ENCODE measurements around the gene ZIC3. TPM values are rescaled to one million over a fixed set of nuclear protein-coding genes. Genes with fewer than 3 reads are reported as not detected.

Gene ZIC3
- polyA plus RNA-seq, 2 of the 4 experiments (the other 2 are of a cell fraction) = not detected

GRCh38 chrX:137563681-137564651 lies 2.0 kb upstream of the ZIC3 start:
- Histone ChIP-seq H3K4me1 (no peaks in the 10 kb centered on the region), H3K4me3 (no peak overlapping the region), H3K4me2 (no peak overlapping the region), H3K9me3 (no peaks in the 10 kb centered on the region), H3K27ac (no peak overlapping the region)
- no peak for DNase-seq (ENCODE audit: low read depth in 1 of 2, low spot score in 1 of 2)
- WGBS (ENCODE audit: missing lambda C conversion rate) = 59% methylated on average over 19 of the region's 37 CpGs
- ATAC-seq = no peak
- CTCF ChIA-PET = interaction anchor here (0.9 kb wide), 1 partner anchor 132 kb away, joined by 3 read pairs; no protein-coding TSS in a partner anchor
- POLR2A ChIA-PET = no interaction called here
- TF ChIP-seq HOXB13 (CRISPR knock-in tag; IDR thresholded peaks at IDR 0.05; ENCODE audit: low read depth) = no peak
- TF ChIP-seq ELK1 (IDR thresholded peaks at IDR 0.05; ENCODE audit: low read depth, low read length) = no peak
- no peak for TF ChIP-seq RFX5 (IDR thresholded peaks at IDR 0.05)
- TF ChIP-seq, protein P1, sequence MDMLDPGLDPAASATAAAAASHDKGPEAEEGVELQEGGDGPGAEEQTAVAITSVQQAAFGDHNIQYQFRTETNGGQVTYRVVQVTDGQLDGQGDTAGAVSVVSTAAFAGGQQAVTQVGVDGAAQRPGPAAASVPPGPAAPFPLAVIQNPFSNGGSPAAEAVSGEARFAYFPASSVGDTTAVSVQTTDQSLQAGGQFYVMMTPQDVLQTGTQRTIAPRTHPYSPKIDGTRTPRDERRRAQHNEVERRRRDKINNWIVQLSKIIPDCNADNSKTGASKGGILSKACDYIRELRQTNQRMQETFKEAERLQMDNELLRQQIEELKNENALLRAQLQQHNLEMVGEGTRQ (IDR thresholded peaks at IDR 0.05) = no peak
- TF ChIP-seq BHLHE40 (IDR thresholded peaks at IDR 0.05; ENCODE audit: low read depth, low read length) = no peak
- TF ChIP-seq JUN (IDR thresholded peaks at IDR 0.05) = no peak
- TF ChIP-seq ATOH8 (CRISPR knock-in tag; IDR thresholded peaks at IDR 0.05; ENCODE audit: low read depth) = no peak
- no peak for TF ChIP-seq PHF8 (IDR thresholded peaks at IDR 0.05; ENCODE audit: borderline replicate concordance, low read depth)
- FAIRE-seq = no peak

- WGBS (ENCODE audit: missing lambda C conversion rate) = 52% methylated on average over 34 of the region's 54 CpGs
- H3K27ac ChIP-seq = no peak overlapping the region
- H3K9me3 ChIP-seq = no peaks in the 10 kb centered on the region
- CTCF ChIA-PET = no interaction called here
- POLR2A ChIA-PET = no interaction called here
- H3K4me2 ChIP-seq = no peak overlapping the region
- H3K4me1 ChIP-seq = no peaks in the 10 kb centered on the region
- no peak overlapping the region for H3K4me3 ChIP-seq
- no peak for FAIRE-seq
- no peak for DNase-seq (ENCODE audit: low read depth in 1 of 2, low spot score in 1 of 2)
- TF ChIP-seq ATOH8 (CRISPR knock-in tag; IDR thresholded peaks at IDR 0.05; ENCODE audit: low read depth) = no peak
- no peak for TF ChIP-seq RAD21 (conservative IDR thresholded peaks at IDR 0.05 in 1 of 2, IDR thresholded peaks at IDR 0.05 in 1 of 2)
- TF ChIP-seq TFCP2L1 (CRISPR knock-in tag; IDR thresholded peaks at IDR 0.05) = no peak
- TF ChIP-seq RNF2 (IDR thresholded peaks at IDR 0.05; ENCODE audit: borderline replicate concordance, low read depth) = no peak
- no peak for TF ChIP-seq JUN (IDR thresholded peaks at IDR 0.05)
- TF ChIP-seq, protein P2, sequence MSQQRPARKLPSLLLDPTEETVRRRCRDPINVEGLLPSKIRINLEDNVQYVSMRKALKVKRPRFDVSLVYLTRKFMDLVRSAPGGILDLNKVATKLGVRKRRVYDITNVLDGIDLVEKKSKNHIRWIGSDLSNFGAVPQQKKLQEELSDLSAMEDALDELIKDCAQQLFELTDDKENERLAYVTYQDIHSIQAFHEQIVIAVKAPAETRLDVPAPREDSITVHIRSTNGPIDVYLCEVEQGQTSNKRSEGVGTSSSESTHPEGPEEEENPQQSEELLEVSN (IDR thresholded peaks at IDR 0.05; ENCODE audit: borderline replicate concordance, low read depth) = no peak
- TF ChIP-seq TP53 (CRISPR knock-in tag; IDR thresholded peaks at IDR 0.05) = no peak
- TF ChIP-seq, protein P3, sequence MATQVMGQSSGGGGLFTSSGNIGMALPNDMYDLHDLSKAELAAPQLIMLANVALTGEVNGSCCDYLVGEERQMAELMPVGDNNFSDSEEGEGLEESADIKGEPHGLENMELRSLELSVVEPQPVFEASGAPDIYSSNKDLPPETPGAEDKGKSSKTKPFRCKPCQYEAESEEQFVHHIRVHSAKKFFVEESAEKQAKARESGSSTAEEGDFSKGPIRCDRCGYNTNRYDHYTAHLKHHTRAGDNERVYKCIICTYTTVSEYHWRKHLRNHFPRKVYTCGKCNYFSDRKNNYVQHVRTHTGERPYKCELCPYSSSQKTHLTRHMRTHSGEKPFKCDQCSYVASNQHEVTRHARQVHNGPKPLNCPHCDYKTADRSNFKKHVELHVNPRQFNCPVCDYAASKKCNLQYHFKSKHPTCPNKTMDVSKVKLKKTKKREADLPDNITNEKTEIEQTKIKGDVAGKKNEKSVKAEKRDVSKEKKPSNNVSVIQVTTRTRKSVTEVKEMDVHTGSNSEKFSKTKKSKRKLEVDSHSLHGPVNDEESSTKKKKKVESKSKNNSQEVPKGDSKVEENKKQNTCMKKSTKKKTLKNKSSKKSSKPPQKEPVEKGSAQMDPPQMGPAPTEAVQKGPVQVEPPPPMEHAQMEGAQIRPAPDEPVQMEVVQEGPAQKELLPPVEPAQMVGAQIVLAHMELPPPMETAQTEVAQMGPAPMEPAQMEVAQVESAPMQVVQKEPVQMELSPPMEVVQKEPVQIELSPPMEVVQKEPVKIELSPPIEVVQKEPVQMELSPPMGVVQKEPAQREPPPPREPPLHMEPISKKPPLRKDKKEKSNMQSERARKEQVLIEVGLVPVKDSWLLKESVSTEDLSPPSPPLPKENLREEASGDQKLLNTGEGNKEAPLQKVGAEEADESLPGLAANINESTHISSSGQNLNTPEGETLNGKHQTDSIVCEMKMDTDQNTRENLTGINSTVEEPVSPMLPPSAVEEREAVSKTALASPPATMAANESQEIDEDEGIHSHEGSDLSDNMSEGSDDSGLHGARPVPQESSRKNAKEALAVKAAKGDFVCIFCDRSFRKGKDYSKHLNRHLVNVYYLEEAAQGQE (IDR thresholded peaks at IDR 0.05) = no peak
- TF ChIP-seq RFX5 (IDR thresholded peaks at IDR 0.05) = no peak
- no peak for TF ChIP-seq PHF8 (IDR thresholded peaks at IDR 0.05; ENCODE audit: borderline replicate concordance, low read depth)
- TF ChIP-seq, protein P4, sequence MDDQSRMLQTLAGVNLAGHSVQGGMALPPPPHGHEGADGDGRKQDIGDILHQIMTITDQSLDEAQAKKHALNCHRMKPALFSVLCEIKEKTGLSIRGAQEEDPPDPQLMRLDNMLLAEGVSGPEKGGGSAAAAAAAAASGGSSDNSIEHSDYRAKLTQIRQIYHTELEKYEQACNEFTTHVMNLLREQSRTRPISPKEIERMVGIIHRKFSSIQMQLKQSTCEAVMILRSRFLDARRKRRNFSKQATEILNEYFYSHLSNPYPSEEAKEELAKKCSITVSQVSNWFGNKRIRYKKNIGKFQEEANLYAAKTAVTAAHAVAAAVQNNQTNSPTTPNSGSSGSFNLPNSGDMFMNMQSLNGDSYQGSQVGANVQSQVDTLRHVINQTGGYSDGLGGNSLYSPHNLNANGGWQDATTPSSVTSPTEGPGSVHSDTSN (IDR thresholded peaks at IDR 0.05) = no peak
- no peak for TF ChIP-seq CHD4 (IDR thresholded peaks at IDR 0.05; ENCODE audit: borderline replicate concordance)
- no peak for TF ChIP-seq MAZ (IDR thresholded peaks at IDR 0.05; ENCODE audit: borderline replicate concordance, low read depth, low read length)
- TF ChIP-seq KDM5A (IDR thresholded peaks at IDR 0.05) = no peak
- TF ChIP-seq POLR2A (IDR thresholded peaks at IDR 0.05; ENCODE audit: low read length) = no peak
- no peak for ATAC-seq
Observed at GRCh38 chrX:137565318-137565904, 516 bp upstream of the ZIC3 start.

All from A549 (cell line).